NB4 (cell line): ENCODE data around the gene BMP5.

Experiments used
- CTCF ChIP-seq: IDR thresholded peaks from one replicate; pipeline ENCODE4 v1.5.1; 2012; ENCODE audit warnings: low read depth, low read length
- MYC ChIP-seq: IDR thresholded peaks from 2 replicates; pipeline ENCODE4 v1.6.1; 2011; ENCODE audit warnings: low read depth, low read length
- POLR2A ChIP-seq: IDR thresholded peaks from 2 replicates; pipeline ENCODE4 v1.6.1; 2011; ENCODE audit warnings: mild to moderate bottlenecking; ENCODE audit not compliant: insufficient read length; ENCODE audit errors: extremely low read depth
- TF ChIP-seq, protein P1 (sequence below): IDR thresholded peaks from 2 replicates; pipeline ENCODE4 v1.6.1; 2011; ENCODE audit warnings: low read depth, low read length

DNA sequence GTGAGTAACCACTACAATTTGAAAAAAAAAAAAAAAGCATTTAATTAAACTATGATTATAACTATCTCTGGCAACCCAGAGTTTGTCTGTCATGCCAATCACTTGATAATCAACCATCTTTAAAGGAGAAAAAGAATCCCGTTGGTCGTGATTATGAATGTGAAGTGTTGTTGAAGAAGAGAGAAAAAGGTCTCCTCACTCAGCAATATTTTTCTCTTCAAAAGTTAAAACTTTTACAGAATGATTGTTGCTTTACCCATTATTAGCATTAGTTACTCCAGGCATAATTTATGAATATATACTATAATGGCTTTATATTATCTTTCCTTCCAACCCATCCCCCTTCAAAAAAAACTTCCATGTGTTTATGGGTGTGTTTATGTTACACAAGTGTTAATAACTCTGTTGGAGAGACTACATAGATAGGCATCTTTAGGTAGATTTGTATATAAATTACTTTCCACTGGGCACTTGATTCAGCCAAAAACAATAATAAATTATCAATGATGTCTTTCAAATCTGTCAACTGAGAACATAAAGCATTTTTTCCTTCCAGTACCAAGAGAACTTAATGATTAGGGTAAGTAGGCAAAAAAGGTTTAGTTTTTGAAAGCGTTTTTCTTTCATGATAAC, 5.1 kb downstream of the BMP5 start:
- no peak for TF ChIP-seq CTCF
- TF ChIP-seq POLR2A: no peak
- TF ChIP-seq, protein P1, sequence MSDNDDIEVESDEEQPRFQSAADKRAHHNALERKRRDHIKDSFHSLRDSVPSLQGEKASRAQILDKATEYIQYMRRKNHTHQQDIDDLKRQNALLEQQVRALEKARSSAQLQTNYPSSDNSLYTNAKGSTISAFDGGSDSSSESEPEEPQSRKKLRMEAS: no peak
- no peak for TF ChIP-seq MYC
